Naive thymus-derived CD8-positive, alpha-beta T cell (primary cell): ENCODE measurements around the gene ASL. TPM values are rescaled to one million over a fixed set of nuclear protein-coding genes. Genes with fewer than 3 reads are reported as not detected.
"Not testable (repeated sequence)": the region's sequence is repeated elsewhere in the genome, so short reads cannot be mapped to it uniquely, and the experiment has no call there.

ENCODE experiments used
- ATAC-seq, 2 donors: fragments of 150-1000 bp; cut with Tn5 transposase in 1 of 2; sonication (Bioruptor Pico), chemical (Tn5 transposase) in 1 of 2; 1 replicate in 1 of 2; 2 replicates in 1 of 2; pipeline ENCODE4 v1.10.0; 2021; ENCODE audit warnings: mild to moderate bottlenecking in 2 of 2, moderate library complexity in 2 of 2
- POLR2A ChIA-PET: fragments of 350-600 bp; sonication (Branson Sonifier 250); formaldehyde crosslinking; loops from one replicate; lab custom pipeline; 2021; ENCODE audit warnings: antibody characterized with exemption; lab: Charles Lee
- DNase-seq, 10 donors: peaks; one replicate each; pipeline versions ENCODE4 v3.0.0 to v3.0.0-alpha.2; 2020 to 2022
- H3K27ac Mint-ChIP-seq, 10 donors: one replicate each; pipeline ENCODE4 v1.8.0; 2020 to 2022; ENCODE audit warnings: mild to moderate bottlenecking in 10 of 10, mixed read lengths in 10 of 10, moderate library complexity in 4 of 10, inconsistent platforms in 1 of 10
- H3K27me3 Mint-ChIP-seq, 5 donors: one replicate each; pipeline ENCODE4 v1.8.0; 2021 to 2022; ENCODE audit warnings: mixed read lengths in 5 of 5
- H3K36me3 Mint-ChIP-seq, 3 donors: one replicate each; pipeline ENCODE4 v1.8.0; 2020 to 2022; ENCODE audit warnings: mixed read lengths in 3 of 3, mild to moderate bottlenecking in 2 of 3, inconsistent platforms in 1 of 3
- H3K4me1 Mint-ChIP-seq, 4 donors: one replicate each; pipeline ENCODE4 v1.8.0; 2021 to 2022; ENCODE audit warnings: mixed read lengths in 4 of 4
- H3K4me3 Mint-ChIP-seq, 10 donors: one replicate each; pipeline ENCODE4 v1.8.0; 2020 to 2022; ENCODE audit warnings: mild to moderate bottlenecking in 10 of 10, mixed read lengths in 10 of 10, moderate library complexity in 6 of 10, inconsistent platforms in 1 of 10
- H3K9me3 Mint-ChIP-seq, 9 donors: one replicate each; pipeline ENCODE4 v1.8.0; 2020 to 2022; ENCODE audit warnings: mixed read lengths in 9 of 9, mild to moderate bottlenecking in 3 of 9, inconsistent platforms in 1 of 9, moderate library complexity in 1 of 9
- polyA plus RNA-seq, 3 donors: library from polyadenylated mRNA; unstranded; fragments of 300-500 nt; fragmentation: Illumina TruSeq; gene quantifications; one replicate each; pipeline ENCODE4 v1.2.3, GENCODE V29; 2021
- total RNA-seq, 8 experiments: library from RNA in 2 of 8; stranded (reverse) in 2 of 8; gene quantifications; one replicate each; pipeline ENCODE4 v1.2.3 and lab custom pipeline; 2021 to 2026

ASL gene
- total and polyA plus RNA-seq, 5 experiments from 2014 or later: 5.2 to 18.6 (median 13.0) TPM

- no peak overlapping the region for H3K27ac Mint-ChIP-seq
- peaks cover 0 to 28% (median 2%) of the 10 kb centered on the region in 3 donors for H3K36me3 Mint-ChIP-seq
- no peak for ATAC-seq
- peaks cover 0 to 2% (median 0%) of the 10 kb centered on the region in 4 donors for H3K4me1 Mint-ChIP-seq
- POLR2A ChIA-PET: no interaction called here
- H3K9me3 Mint-ChIP-seq: no peaks in the 10 kb centered on the region
- H3K4me3 Mint-ChIP-seq: no peak overlapping the region
- DNase-seq: no peak
- no peaks in the 10 kb centered on the region for H3K27me3 Mint-ChIP-seq
Observed at GRCh38 chr7:66082886-66083415, 7.3 kb downstream of the ASL start.

- no peak for DNase-seq
- no peaks in the 10 kb centered on the region for H3K9me3 Mint-ChIP-seq
- POLR2A ChIA-PET: no interaction called here
- no peaks in the 10 kb centered on the region for H3K27me3 Mint-ChIP-seq
- H3K4me3 Mint-ChIP-seq: no peak overlapping the region
- no peaks in the 10 kb centered on the region for H3K4me1 Mint-ChIP-seq
- ATAC-seq: no peak
- peaks cover 0 to 29% (median 2%) of the 10 kb centered on the region in 3 donors for H3K36me3 Mint-ChIP-seq
- H3K27ac Mint-ChIP-seq: peak overlapping the region in 3 of 10 donors; percentile 32 to 38 (median 34)
Observed at GRCh38 chr7:66083677-66084076, 8.1 kb downstream of the ASL start.

GRCh38 chr7:66088861-66089838 lies 13.5 kb downstream of the ASL start:
- Mint-ChIP-seq H3K27ac (no peak overlapping the region), H3K36me3 (peaks cover 0 to 11% (median 0%) of the 10 kb centered on the region in 3 donors), H3K4me3 (no peak overlapping the region), H3K27me3 (no peaks in the 10 kb centered on the region), H3K4me1 (no peaks in the 10 kb centered on the region), H3K9me3 (no peaks in the 10 kb centered on the region)
- POLR2A ChIA-PET: interaction anchor here (0.9 kb wide), 1 partner anchor 13 kb away, joined by 3 read pairs; no protein-coding TSS in a partner anchor
- no peak for DNase-seq
- ATAC-seq: no peak

- H3K27me3 Mint-ChIP-seq: no peaks in the 10 kb centered on the region
- ATAC-seq (no peak), DNase-seq (no peak)
- H3K27ac Mint-ChIP-seq: no peak overlapping the region
- no peak overlapping the region for H3K4me3 Mint-ChIP-seq
- no peaks in the 10 kb centered on the region for H3K9me3 Mint-ChIP-seq
- POLR2A ChIA-PET: no interaction called here
- H3K36me3 Mint-ChIP-seq: peaks cover 0 to 2% (median 0%) of the 10 kb centered on the region in 3 donors
- H3K4me1 Mint-ChIP-seq: no peaks in the 10 kb centered on the region
Observed at GRCh38 chr7:66092654-66093053, 17.0 kb downstream of the ASL start.

- Mint-ChIP-seq H3K27ac (peak overlapping the region in 1 of 10 donors; percentile 43), H3K27me3 (no peaks in the 10 kb centered on the region), H3K4me1 (peaks cover 4 to 8% (median 6%) of the 10 kb centered on the region in 4 donors), H3K4me3 (no peak overlapping the region), H3K9me3 (no peaks in the 10 kb centered on the region), H3K36me3 (no peaks in the 10 kb centered on the region)
- POLR2A ChIA-PET: no interaction called here
- DNase-seq: no peak
- no peak for ATAC-seq
Observed at GRCh38 chr7:66095010-66095409, 19.4 kb downstream of the ASL start.

- peak overlapping the region in 3 of 10 donors; percentile 90 to 95 (median 94) for H3K27ac Mint-ChIP-seq
- DNase-seq (no peak), ATAC-seq (no peak)
- H3K4me1 Mint-ChIP-seq: peaks cover 7 to 13% (median 9%) of the 10 kb centered on the region in 4 donors
- POLR2A ChIA-PET: no interaction called here
- peak overlapping the region in 1 of 10 donors; percentile 77 for H3K4me3 Mint-ChIP-seq
- no peaks in the 10 kb centered on the region for H3K27me3 Mint-ChIP-seq
- H3K9me3 Mint-ChIP-seq: no peaks in the 10 kb centered on the region
- H3K36me3 Mint-ChIP-seq: no peaks in the 10 kb centered on the region
Observed at GRCh38 chr7:66099232-66099550, 23.6 kb downstream of the ASL start.

- no peaks in the 10 kb centered on the region for H3K27me3 Mint-ChIP-seq
- H3K27ac Mint-ChIP-seq: peak overlapping the region; percentile 80 to 98 (median 92)
- ATAC-seq: peak; percentile 84 to 86
- H3K9me3 Mint-ChIP-seq: no peaks in the 10 kb centered on the region
- DNase-seq: peak in 4 of 10 donors; percentile 18 to 29 (median 24)
- POLR2A ChIA-PET: interaction anchor here (0.6 to 1.4 kb wide), 2 partner anchors 13 to 309 kb away, joined by 3 to 4 read pairs; no protein-coding TSS in a partner anchor
- peak overlapping the region; percentile 77 to 91 (median 86) for H3K4me3 Mint-ChIP-seq
- H3K36me3 Mint-ChIP-seq: no peaks in the 10 kb centered on the region
- H3K4me1 Mint-ChIP-seq: peaks cover 7 to 13% (median 9%) of the 10 kb centered on the region in 4 donors
Observed at GRCh38 chr7:66099551-66100407, 24.2 kb downstream of the ASL start.

- ATAC-seq: no peak
- no peak for DNase-seq
- Mint-ChIP-seq H3K36me3 (no peaks in the 10 kb centered on the region), H3K4me3 (peak overlapping the region; percentile 77 to 91 (median 86)), H3K27me3 (no peaks in the 10 kb centered on the region), H3K9me3 (no peaks in the 10 kb centered on the region), H3K4me1 (peaks cover 7 to 13% (median 9%) of the 10 kb centered on the region in 4 donors), H3K27ac (peak overlapping the region in 9 of 10 donors; percentile 80 to 98 (median 94))
- POLR2A ChIA-PET: interaction anchor here (1.4 kb wide), 1 partner anchor 13 kb away, joined by 4 read pairs; no protein-coding TSS in a partner anchor
Observed at GRCh38 chr7:66100408-66101050, 24.9 kb downstream of the ASL start.

- H3K4me3 Mint-ChIP-seq, H3K27ac Mint-ChIP-seq, DNase-seq, POLR2A ChIA-PET, H3K36me3 Mint-ChIP-seq, H3K9me3 Mint-ChIP-seq, H3K27me3 Mint-ChIP-seq, ATAC-seq: not testable (repeated sequence)
- H3K4me1 Mint-ChIP-seq: peaks cover 7 to 13% (median 9%) of the 10 kb centered on the region in 4 donors
Observed at GRCh38 chr7:66102168-66102567, 26.5 kb downstream of the ASL start.

GRCh38 chr7:66103994-66104393 lies 28.4 kb downstream of the ASL start:
- ATAC-seq, H3K9me3 Mint-ChIP-seq, DNase-seq, H3K27ac Mint-ChIP-seq, H3K27me3 Mint-ChIP-seq, H3K36me3 Mint-ChIP-seq, H3K4me3 Mint-ChIP-seq: not testable (repeated sequence)
- H3K4me1 Mint-ChIP-seq: peaks cover 7 to 13% (median 9%) of the 10 kb centered on the region in 4 donors
- POLR2A ChIA-PET: interaction anchor here (0.6 kb wide), 1 partner anchor 63 kb away, joined by 3 read pairs; no protein-coding TSS in a partner anchor

GRCh38 chr7:66105263-66105748 lies 29.7 kb downstream of the ASL start:
- Mint-ChIP-seq H3K9me3 (no peaks in the 10 kb centered on the region), H3K27ac (no peak overlapping the region), H3K4me1 (peaks cover 0 to 2% (median under 1%) of the 10 kb centered on the region in 4 donors)

GRCh38 chr7:66108410-66108809 lies 32.8 kb downstream of the ASL start:
- H3K27ac Mint-ChIP-seq: peak overlapping the region in 1 of 10 donors; percentile 56
- H3K4me3 Mint-ChIP-seq, H3K27me3 Mint-ChIP-seq, H3K9me3 Mint-ChIP-seq, POLR2A ChIA-PET, ATAC-seq, H3K36me3 Mint-ChIP-seq, H3K4me1 Mint-ChIP-seq, DNase-seq: not testable (repeated sequence)

More at GRCh38 chr7:66105263-66105748, 29.7 kb downstream of the ASL start:
- no peaks in the 10 kb centered on the region for H3K27me3 Mint-ChIP-seq
- POLR2A ChIA-PET: interaction anchor here (0.5 kb wide), 1 partner anchor 9 kb away, joined by 5 read pairs; no protein-coding TSS in a partner anchor
- no peaks in the 10 kb centered on the region for H3K36me3 Mint-ChIP-seq
- DNase-seq (no peak), ATAC-seq (no peak)
- H3K4me3 Mint-ChIP-seq: no peak overlapping the region
